MV-4-11 (cell line): ENCODE data around the gene ACSL4.
"Not testable (repeated sequence)": the region's sequence is repeated elsewhere in the genome, so short reads cannot be mapped to it uniquely, and the experiment has no call there.

Experiments
- DNase-seq: peaks from one replicate; lab custom pipeline; 2025; lab: John Stamatoyannopoulos, UW

ACSL4 gene

DNA sequence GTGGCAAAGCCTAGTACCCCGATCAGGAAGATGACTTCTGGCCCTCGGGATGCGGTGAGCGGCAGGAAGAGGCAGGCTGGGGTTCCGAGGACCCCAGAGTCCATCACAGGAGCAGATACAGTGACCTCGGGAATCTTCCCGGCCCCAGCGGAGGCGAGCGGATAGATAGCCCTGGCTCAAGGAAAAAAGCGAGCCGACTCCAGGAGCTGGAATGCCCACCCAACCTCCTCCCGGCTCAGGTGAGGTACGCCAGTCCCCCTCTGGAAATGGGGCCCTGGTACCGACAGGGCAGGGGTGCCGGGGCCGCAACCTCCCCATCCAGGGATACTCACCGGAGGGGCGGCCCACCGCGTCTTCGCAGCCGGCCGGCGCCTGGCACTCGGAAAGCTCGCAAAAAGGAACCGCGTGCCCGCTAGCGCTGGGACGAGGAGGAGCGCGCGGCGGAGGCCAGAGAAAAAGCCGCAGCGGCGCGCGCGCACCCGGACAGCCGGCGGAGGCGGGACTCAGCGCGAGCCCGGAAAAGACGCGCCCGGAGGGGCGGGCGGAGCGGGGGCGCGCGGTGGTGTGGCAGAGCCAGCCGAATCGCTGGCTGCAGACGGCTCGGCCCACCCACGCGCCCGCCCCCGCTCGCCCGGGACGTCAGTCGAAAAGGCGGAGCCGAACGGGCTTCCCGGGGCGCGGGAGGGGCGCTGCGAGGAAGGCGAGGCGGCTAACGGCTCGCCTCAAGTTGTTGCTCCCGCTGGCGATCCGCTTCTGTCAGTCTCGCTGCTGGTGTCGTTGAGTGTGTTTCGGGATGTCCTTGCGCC lies at the start of gene ACSL4:
Gene ACSL4 (minus strand): TSS at position 451 of the 806 bp plus-strand sequence. CDS start 49,894 bp downstream, outside the sequence.
- peak; percentile 74 for DNase-seq

- no peak for DNase-seq
Measured at GRCh38 chrX:109777749-109778148, 44.7 kb upstream of the ACSL4 start.

GRCh38 chrX:109776986-109777385 lies 43.9 kb upstream of the ACSL4 start:
- no peak for DNase-seq

DNA sequence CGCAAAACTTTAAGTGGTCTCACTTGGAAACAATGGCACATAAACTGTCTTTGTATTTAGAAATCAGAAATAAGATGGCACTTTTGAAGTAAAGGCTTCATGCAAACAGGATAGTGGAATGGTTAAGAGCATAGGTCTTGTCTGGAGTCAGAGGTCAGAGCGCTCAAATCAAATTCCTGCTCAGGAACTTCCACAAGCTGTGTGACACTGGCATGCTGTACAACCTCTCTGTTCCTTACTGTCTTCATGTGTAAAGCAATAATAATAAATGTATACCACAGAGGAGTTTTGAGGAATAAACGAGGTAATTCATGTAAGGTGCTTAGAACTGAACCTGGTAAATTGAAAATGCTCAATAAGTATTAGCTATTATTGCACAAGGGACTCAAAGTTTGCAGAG lies 43.4 kb upstream of the ACSL4 start:
- no peak for DNase-seq

DNA sequence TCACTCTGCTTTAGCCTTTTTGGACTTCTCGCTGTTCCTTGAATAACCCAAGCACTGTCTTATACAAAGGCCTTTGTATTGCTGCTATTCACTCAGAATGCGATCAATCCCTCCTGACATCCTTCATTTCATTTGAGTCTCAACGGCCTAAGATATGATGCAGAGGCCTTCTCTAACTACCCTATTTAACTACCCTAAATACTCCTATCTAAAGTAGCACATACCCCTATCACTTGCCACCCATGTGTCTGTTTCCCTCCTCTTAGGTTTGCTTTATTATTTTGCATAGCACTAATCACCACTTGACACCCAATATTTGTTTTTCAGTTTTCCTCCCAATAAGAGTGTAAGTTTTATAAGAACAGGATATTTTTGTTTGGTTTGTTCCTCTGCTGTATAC lies 42.3 kb upstream of the ACSL4 start:
- DNase-seq = no peak

- DNase-seq = peak; percentile 32
Measured at GRCh38 chrX:109774706-109775105, 41.6 kb upstream of the ACSL4 start.

- no peak for DNase-seq
Measured at GRCh38 chrX:109774136-109774535, 41.1 kb upstream of the ACSL4 start.

- DNase-seq = no peak
Measured at GRCh38 chrX:109773374-109773773, 40.3 kb upstream of the ACSL4 start.

GRCh38 chrX:109770780-109771179 lies 37.7 kb upstream of the ACSL4 start:
- no peak for DNase-seq

DNA sequence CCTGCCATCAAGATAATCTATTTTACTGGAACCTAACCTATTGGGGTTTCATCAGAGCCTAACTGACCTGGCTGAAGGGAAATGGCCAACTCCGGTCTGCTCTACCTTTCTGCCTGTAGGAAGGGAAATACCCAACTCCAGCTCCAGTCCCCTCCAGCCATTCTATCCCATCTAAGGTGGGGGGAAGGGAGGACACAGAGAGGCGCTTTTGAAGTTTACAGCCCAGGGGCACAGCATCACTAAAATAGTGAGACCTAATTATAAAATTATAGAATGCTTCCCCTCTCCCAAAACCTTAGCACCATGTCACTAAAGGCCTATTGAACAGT lies 27.8 kb upstream of the ACSL4 start:
- DNase-seq = no peak

GRCh38 chrX:109760209-109760921 lies 27.3 kb upstream of the ACSL4 start:
- DNase-seq = no peak

GRCh38 chrX:109753256-109753655 lies 20.2 kb upstream of the ACSL4 start:
- DNase-seq = no peak

DNA sequence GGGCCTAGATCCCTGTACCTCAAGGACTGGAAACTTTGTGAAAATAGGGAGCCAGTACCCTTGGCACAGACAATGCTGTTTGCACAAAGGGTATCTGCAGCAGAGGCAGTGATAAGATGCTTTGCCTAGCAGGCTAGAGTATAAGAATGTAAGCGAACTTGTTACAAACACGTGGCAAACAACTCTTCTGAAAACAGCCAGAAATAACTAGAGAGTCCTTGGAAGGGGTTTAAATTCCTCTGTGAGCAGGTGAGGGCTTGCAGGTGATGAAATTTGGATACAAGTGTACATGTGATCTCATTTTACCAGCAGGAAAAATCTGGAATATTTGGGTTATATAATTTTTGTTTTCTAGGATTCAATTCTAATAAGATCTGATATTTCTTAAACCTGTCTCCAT lies 18.6 kb upstream of the ACSL4 start:
- no peak for DNase-seq

GRCh38 chrX:109749207-109749606 lies 16.1 kb upstream of the ACSL4 start:
- no peak for DNase-seq

- DNase-seq = no peak
Measured at GRCh38 chrX:109747681-109748080, 14.6 kb upstream of the ACSL4 start.

DNA sequence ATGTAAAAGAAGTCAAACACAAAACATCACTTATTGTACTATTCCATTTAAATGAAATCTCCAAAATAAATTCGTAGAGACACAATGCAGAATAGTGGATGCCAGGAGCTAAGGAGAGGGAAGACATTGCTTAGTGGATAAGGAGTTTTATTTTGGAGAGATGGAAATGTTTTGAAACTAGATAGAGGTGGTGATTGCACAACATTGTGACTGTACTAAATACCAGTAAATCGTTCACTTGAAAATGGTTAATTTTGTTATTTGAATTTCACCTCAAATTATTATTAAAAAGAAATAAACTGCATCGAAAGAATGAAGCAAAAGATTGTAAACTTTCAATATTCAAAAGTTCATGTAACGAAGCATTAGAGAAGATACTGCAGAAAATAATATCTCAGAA lies 9.7 kb upstream of the ACSL4 start:
- DNase-seq = no peak

DNA sequence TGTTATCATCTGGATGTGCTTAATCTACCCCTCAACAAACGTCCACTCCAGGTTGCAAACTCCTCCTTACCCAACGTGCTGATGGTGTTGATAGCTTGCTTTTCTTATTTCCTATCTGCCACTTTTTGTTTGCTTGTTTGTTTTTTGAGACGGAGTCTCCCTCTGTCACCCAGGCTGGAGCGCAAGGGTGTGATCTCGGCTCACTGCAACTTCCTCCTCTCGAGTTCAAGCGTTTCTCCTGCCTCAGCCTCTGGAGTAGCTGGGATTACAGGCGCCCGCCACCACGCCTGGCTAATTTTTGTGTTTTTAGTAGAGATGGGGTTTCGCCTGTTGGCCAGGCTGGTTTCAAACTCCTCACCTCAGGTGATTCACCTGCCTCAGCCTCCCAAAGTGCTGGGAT lies 7.8 kb upstream of the ACSL4 start:
- not testable (repeated sequence) for DNase-seq

- DNase-seq = no peak
Measured at GRCh38 chrX:109740433-109740809, 7.4 kb upstream of the ACSL4 start.

GRCh38 chrX:109739625-109740432 lies 6.8 kb upstream of the ACSL4 start:
- DNase-seq = peak; percentile 65

DNA sequence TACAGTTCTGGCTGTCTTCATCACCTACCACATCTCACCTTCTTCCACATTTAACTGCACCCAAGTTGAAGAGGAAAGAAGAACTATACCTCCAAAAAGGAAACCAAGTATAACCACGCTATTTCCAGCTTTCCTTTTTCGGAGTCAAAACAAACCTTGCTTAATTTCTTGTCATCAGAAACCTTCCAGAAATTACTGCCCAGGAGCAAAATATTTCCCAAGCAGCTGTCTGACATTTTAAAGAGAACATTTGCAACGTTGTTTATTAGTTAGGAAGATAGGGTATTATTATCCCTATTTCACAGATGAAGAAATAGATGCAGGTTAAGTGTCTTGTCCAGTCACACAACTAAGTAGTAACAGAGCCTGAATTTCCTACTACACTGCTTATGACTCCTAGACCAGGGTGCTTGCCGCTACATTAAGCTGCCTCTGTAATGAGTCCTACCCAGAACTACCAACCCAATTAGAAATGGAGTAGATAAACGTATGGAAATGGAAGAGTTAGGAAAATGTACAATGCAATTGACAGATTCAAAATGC lies 2.2 kb upstream of the ACSL4 start:
- no peak for DNase-seq

- DNase-seq = no peak
Measured at GRCh38 chrX:109733613-109734083, 591 bp upstream of the ACSL4 start.
